Activated CD8-positive, alpha-beta memory T cell treated with anti-CD3 and anti-CD28 coated beads for 36 hours (primary cell): ENCODE data around the gene KLHL28. TPM values are rescaled to one million over a fixed set of nuclear protein-coding genes. Genes with fewer than 3 reads are reported as not detected.

Experiments
- CTCF ChIA-PET: fragments of 350-600 bp; sonication (Branson Sonifier 250); formaldehyde crosslinking; loops from one replicate; lab custom pipeline; 2021; ENCODE audit warnings: antibody characterized with exemption; lab: Charles Lee
- POLR2A ChIA-PET: fragments of 350-600 bp; sonication (Branson Sonifier 250); formaldehyde crosslinking; loops from one replicate; lab custom pipeline; 2021; ENCODE audit warnings: antibody characterized with exemption; lab: Charles Lee
- total RNA-seq, 2 experiments: library from RNA; stranded (reverse); gene quantifications; one replicate each; pipeline ENCODE4 v1.2.3, GENCODE V29; 2021

The KLHL28 gene
- 10 to 100 TPM in 1 of 2 experiments, 1 to 10 TPM in 1; 8.8 to 10.6 TPM for total RNA-seq

GRCh38 chr14:44961554-44962333, at the start of gene KLHL28, which contains the start of gene TOGARAM1:
TSS of gene KLHL28 (minus strand) at chr14:44961947. CDS start at chr14:44945928, 16,019 bp downstream.
TSS of gene TOGARAM1 (plus strand) at chr14:44962190. CDS start at chr14:44962422, 232 bp downstream.
- ChIA-PET CTCF (interaction anchor here (1.3 kb wide), 1 partner anchor 173 kb away, joined by 4 read pairs; the partner anchor contains the start of gene FKBP3), POLR2A (interaction anchor here (0.5 to 2.5 kb wide), 10 partner anchors 13 to 307 kb away, joined by 3 to 14 read pairs (median 4); partner anchors contain the start of genes FANCM, FKBP3 and PRPF39)

DNA sequence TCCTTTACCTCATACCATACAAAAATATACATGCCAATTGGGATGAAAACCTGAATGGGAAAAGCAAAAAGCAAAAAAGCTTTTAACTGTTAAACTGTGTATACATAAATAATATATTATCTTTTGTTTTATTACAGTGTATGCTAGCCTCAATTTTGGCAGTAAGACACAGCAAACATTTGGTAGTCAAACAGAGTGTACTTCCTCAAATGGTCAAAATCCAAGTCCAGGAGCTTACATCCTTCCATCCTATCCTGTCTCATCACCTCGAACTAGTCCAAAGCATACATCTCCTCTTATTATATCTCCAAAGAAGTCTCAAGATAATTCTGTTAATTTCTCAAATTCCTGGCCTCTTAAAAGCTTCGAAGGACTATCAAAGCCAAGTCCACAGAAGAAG, 42.2 kb upstream of the KLHL28 start:
- ChIA-PET POLR2A (no interaction called here), CTCF (no interaction called here)

- POLR2A ChIA-PET = no interaction called here
- CTCF ChIA-PET = no interaction called here
Measured at GRCh38 chr14:44995770-44996294, 34.1 kb upstream of the KLHL28 start.

DNA sequence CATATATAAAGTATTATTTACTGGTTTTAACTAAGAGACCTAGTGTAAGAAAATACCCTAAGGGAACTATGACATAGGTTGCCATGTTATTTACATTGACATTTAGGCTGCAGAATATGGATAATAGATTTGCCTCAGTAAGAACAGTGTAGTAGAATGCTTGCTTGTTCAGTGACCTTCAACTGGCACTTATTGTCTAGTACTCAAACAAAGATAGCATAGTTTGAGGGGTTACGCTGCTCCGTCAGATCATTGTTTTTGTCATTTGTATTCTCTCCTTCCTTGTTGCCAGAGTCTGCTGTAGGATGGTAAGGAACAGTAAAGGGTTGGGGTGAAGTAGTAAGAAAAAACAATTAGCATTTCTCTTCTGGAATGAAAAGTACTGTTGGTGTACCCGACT, 33.4 kb upstream of the KLHL28 start:
- CTCF ChIA-PET = no interaction called here
- POLR2A ChIA-PET = no interaction called here

DNA sequence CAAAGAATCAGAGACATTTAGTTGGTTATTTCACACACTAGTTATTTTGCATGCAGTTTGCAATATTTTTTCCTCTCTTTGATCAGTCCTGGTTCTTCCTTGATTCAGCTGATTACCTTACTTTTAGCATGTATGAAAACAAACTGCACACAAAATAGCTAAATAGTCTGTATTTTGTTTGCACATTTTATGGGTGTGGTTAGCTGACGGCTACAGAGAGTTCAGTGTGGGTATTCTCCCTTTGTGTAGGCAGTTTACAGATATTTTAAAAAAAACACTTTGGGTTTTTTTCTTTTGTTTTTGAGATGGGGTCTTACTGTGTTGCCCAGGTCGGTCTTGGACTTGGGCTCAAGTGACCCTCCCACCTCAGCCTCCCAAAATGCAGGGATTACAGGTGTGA, 28.8 kb upstream of the KLHL28 start:
- CTCF ChIA-PET = interaction anchor here (0.6 kb wide), 1 partner anchor 39 kb away, joined by 5 read pairs; no protein-coding TSS in a partner anchor

GRCh38 chr14:44989497-44990440, 28.0 kb upstream of the KLHL28 start:
- ChIA-PET CTCF (no interaction called here), POLR2A (interaction anchor here (0.8 kb wide), 1 partner anchor 942 kb away, joined by 7 read pairs; no protein-coding TSS in a partner anchor)

More for the DNA sequence above, 28.8 kb upstream of the KLHL28 start:
- POLR2A ChIA-PET = interaction anchor here (0.8 kb wide), 1 partner anchor 943 kb away, joined by 7 read pairs; no protein-coding TSS in a partner anchor

DNA sequence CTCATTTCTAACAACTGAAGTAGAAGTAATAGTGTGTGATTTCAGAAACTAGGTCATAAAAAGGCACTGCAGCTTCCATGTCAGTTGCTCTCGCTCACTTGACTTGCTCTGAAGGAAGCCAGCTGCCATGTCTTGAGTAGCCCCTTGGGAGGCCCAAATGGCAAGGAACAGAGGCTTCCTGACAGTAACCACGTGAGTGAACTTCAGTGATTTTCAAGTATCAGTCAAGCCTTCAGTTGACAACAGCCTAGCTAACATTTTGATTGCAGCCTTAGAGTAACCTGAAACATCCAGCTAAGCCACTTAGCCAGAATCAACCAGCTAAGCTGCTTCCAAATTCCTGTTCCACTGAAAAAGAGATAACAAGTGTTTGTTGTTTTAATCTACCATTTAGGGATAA, 26.9 kb upstream of the KLHL28 start:
- POLR2A ChIA-PET = no interaction called here
- CTCF ChIA-PET = no interaction called here

DNA sequence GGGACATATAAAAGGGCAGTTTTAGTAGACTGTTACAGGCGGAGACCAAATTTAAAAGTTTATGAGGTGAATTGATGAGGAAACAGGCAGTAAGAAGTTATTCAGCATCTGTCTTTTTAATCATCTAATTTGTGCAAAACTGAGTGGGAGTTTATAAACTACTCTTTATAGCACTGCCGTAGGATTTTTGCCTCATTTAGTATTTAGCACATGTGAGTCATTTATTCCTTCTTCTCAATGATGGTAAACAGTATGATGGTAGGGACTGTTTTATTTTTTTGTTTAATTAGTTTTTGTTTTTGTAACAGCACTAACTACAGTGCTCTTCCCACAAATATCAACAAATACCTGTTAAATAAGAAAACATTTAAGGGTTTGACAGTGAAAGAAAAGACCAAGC, 20.8 kb upstream of the KLHL28 start:
- CTCF ChIA-PET = no interaction called here
- POLR2A ChIA-PET = interaction anchor here (0.6 kb wide), 1 partner anchor 70 kb away, joined by 5 read pairs; no protein-coding TSS in a partner anchor

GRCh38 chr14:44981198-44981597, 19.5 kb upstream of the KLHL28 start:
- CTCF ChIA-PET = interaction anchor here (0.8 kb wide), 1 partner anchor 18 kb away, joined by 3 read pairs; no protein-coding TSS in a partner anchor
- POLR2A ChIA-PET = no interaction called here

DNA sequence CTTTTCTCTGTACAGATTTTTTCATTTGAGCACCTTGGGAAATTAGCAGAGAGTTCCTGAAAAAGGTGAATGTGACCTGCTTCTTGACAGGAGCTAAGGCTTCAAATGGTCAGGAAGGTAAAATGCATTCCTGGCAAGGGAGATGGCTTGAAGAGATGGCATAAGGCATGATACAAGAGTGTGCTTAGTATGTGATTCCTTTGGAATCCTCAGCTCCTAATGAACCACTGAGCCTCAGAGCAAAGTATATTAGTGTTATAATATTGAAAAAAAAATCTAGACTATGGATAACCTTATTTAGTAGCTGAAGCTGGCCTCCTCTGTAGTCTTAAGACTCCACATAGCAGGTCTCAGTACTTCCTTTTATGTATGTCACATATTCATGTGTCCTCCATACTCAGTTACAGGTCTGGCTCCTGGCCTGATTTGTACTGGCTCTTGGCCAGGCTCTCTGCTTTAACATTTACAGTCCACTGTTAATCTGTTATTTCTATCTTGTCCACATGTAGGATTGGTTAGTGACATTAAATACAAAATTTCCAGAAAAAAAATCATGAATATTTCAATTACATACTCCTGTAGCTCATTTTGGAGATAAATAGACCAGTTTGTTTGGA, 18.1 kb upstream of the KLHL28 start:
- POLR2A ChIA-PET = no interaction called here

DNA sequence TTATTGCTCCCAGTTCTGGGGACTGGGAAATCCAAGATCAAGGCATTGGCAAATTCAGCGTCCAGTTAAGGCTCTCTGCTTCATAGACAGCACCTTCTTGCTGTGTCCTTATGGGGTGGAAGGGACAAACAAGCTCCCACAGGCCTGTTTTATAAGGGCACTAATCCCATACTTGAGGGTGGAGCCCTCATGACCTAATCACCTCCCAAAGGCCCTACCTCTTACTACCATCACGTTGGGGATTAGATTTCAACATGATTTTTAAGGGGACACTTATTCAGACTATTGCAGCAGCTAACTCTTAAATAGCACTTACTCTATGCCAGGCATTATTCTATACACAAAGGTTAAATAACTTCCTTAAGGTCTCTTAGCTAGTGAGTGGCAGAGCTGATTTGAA, 17.5 kb upstream of the KLHL28 start:
- CTCF ChIA-PET = interaction anchor here (1.0 kb wide), 1 partner anchor 17 kb away, joined by 4 read pairs; no protein-coding TSS in a partner anchor
- POLR2A ChIA-PET = no interaction called here

More for the DNA sequence above, 18.1 kb upstream of the KLHL28 start:
- CTCF ChIA-PET = interaction anchor here (1.0 kb wide), 1 partner anchor 17 kb away, joined by 4 read pairs; no protein-coding TSS in a partner anchor

DNA sequence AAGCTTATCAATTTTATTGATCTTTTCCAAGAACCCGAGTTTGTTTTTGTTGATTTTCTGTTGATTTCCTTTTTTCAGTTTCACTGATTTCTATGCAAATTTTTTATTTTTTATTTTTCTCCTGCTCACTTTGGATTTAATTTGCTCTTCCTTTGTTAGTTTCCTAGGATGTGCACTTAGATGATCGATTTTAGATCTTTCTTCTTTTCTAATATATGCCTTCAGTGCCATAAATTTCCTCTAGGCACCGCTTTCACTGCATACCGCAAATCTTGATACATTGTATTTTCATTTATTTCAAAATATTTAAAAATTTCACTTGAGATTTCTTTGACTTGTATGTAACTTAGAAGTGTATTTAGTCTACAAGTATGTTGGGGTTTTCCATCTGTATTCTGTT, 9.7 kb upstream of the KLHL28 start:
- POLR2A ChIA-PET = no interaction called here
- CTCF ChIA-PET = no interaction called here

- CTCF ChIA-PET = no interaction called here
- POLR2A ChIA-PET = no interaction called here
Measured at GRCh38 chr14:44970907-44971306, 9.2 kb upstream of the KLHL28 start.

- ChIA-PET POLR2A (no interaction called here), CTCF (no interaction called here)
Measured at GRCh38 chr14:44968714-44969113, 7.0 kb upstream of the KLHL28 start.

- POLR2A ChIA-PET = no interaction called here
Measured at GRCh38 chr14:44966601-44967336, 5.0 kb upstream of the KLHL28 start.

DNA sequence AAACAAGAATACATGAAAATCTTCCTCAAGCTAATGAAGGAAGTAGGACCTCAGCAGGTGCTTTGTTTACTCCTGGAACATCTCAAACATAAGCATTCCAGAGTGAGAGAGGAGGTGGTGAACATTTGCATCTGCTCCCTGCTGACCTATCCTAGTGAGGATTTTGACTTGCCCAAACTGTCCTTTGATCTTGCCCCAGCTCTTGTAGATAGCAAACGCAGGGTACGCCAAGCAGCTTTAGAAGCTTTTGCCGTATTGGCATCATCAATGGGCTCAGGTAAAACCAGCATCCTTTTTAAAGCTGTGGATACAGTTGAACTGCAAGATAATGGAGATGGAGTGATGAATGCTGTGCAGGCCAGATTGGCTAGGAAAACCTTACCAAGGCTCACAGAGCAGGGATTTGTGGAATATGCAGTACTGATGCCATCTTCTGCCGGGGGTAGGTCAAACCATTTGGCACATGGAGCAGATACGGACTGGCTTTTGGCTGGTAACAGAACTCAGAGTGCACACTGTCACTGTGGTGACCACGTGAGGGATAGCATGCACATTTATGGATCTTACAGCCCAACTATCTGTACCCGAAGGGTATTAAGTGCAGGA, 2.1 kb upstream of the KLHL28 start:
- CTCF ChIA-PET = no interaction called here
- POLR2A ChIA-PET = no interaction called here

More at GRCh38 chr14:44966601-44967336, 5.0 kb upstream of the KLHL28 start:
- CTCF ChIA-PET = no interaction called here

- POLR2A ChIA-PET = interaction anchor here (0.9 to 2.5 kb wide), 2 partner anchors 171 to 173 kb away, joined by 3 to 14 read pairs; partner anchors contain the start of genes FANCM and FKBP3
- CTCF ChIA-PET = interaction anchor here (1.0 kb wide), 2 partner anchors 16 to 18 kb away, joined by 3 to 4 read pairs; no protein-coding TSS in a partner anchor
Measured at GRCh38 chr14:44963044-44963528, 1.3 kb upstream of the KLHL28 start.
